HG03342 (cell line): Measurements from ENCODE around the gene ACTL6B.
"Not testable (repeated sequence)": the region's sequence is repeated elsewhere in the genome, so short reads cannot be mapped to it uniquely, and the experiment has no call there.

Experiments used
- ATAC-seq: cut with Tn5 transposase; IDR thresholded peaks from one replicate; pipeline ENCODE4 v1.9.1; 2021; ENCODE audit warnings: mild to moderate bottlenecking, moderate library complexity; ENCODE audit not compliant: unreplicated experiment

ACTL6B gene

DNA sequence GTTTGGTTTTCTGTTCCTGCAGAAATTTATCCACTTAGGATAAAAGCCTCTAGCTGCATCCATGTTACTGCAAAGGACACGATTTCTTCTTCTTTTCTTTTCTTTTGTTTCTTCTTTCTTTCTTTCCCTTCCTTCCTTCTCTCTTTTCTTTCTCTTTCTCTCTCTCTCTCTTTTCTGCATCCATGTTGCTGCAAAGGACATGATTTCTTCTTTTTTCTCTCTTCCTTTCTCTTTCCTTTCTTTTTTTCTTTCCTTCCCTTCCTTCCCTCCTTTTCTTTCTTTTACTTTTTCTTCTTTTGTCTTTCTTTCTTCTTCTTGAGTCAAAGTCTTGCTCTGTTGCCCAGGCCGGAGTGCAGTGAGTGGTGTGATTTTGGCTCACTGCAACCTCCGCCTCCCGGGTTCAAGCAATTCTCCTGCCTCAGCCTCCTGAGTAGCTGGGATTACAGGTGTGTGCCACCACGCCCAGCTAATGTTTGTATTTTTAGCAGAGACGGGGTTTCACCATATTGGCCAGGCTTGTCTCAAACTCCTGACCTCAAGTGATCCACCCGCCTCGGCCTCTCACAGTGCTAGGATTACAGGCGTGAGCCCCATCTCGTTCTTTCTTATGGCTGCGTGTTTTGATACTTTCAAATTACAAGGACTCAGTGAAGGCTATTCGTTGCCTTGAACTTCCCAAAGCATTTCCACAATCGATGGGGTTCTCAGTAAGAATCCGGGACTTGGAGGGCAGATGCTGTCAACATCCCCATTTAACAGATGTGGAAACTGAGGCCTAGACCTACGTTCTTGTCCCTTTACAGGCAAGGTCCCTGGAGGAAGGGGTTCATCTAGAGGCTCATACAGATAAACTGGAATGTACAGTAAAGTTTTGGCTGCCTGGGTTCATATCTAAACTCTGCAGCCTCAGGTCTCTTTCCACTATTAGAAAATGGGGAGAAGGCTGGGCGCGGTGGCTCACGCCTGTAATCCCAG, 15.4 kb upstream of the ACTL6B start:
- ATAC-seq = no peak

DNA sequence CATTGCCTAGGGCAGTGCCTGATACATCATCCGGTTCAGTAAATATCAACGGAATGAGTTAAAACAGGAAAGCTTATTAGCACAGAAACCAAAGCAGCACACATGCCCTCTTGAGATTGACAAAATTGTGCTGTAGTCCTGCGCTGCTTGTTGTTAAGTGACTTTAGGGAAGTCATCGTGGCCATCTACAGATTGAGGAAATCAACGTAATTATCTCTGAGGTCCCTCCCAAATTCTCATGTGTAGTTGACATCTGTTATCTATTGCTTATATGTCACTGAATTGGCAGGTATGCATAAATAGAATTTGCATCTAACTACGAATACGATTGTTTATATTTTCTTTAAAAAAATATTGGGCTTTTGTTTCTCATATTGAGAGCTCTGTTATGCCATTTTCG, 13.8 kb upstream of the ACTL6B start:
- no peak for ATAC-seq

DNA sequence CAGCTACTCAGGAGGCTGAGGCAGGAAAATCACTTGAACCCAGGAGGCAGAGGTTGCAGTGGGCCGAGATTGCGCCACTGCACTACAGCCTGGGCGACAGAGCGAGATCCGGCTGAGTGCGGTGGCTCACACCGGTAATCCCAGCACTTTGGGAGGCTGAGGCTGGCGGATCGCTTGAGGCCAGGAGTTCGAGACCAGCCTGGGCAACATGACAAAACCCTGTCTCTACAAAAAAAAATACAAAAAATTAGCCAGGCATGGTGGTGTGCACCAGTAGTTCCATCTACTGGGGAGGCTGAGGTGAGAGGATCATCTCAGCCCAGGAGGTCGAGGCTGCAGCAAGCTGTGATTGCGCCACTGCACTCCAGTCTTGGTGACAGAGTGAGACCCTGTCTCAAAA, 12.9 kb upstream of the ACTL6B start:
- ATAC-seq = not testable (repeated sequence)

DNA sequence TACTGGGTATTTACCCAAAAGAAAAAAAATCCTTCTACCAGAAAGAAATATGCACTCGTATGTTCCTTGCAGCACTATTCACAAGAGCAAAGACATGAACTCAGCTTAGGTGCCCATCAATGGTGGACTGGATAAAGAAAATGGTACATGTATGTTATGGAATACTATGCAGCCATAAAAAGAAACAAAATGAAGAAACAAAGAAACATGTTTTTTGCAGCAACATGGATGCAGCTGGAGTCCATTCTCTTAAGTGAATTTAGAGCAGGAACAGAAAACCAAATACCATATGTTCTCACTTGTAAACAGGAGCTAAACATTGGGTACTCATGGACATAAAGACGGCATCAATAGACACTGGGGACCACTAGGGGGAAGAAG, 11.8 kb upstream of the ACTL6B start:
- ATAC-seq = no peak

DNA sequence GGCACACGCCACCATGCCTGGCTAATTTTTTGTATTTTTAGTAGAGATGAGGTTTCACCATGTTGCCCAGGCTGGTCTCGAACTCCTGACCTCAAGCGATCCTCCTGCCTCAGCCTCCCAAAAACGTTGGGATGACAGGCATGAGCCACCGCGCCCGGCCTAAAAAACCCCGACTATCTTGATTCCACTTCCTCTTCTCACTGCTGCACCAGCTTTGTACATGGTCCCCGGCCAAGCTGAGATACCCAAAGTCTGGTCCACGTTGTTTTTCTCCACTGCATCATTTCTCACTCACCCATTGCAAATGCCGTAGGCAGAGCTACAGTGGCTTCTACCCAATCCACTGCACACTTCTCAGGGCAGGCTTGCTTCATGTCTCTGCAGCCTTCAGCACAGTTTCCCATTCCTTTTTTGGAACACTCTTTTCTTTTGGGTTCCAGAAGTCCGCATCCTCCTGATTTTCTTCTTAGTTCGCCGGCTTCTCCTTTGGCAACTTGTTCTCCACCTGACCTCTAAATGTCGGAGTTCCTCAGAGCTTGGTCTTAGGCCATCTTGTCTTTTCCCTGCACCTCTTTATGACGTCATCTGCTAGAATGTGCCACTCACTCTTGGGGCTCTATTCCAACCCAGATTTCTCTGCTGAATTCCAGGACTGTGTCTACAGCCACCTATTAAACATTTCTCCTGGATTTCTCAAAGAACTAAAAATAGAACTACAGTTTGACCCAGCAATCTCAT, 11.3 kb upstream of the ACTL6B start:
- ATAC-seq = no peak

DNA sequence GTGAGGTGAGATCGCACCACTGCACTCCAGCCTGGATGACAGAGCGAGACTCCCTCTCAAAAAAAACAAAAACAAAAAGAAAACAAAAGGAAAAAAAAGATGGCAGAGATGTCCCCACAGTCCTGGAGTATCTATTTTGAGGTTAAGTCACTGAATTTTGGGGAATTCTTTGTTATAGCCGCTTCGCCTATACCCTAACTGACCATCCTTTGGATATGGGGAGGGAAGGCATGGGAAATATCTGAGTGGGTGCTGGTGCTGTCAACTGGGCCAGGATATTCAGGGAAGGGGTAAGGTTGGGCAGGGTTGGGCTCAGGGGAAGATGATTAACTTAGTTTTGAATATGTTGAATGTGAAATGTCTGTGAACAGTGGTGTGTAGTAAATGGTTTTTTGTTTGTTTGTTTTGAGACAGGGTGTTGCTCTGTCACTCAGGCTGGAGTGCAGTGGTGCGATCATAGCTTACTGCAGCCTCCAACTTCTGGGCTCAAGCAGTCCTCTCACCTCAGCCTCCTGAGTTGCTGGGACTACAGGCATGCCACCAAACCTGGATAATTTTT, 9.0 kb upstream of the ACTL6B start:
- ATAC-seq = no peak

DNA sequence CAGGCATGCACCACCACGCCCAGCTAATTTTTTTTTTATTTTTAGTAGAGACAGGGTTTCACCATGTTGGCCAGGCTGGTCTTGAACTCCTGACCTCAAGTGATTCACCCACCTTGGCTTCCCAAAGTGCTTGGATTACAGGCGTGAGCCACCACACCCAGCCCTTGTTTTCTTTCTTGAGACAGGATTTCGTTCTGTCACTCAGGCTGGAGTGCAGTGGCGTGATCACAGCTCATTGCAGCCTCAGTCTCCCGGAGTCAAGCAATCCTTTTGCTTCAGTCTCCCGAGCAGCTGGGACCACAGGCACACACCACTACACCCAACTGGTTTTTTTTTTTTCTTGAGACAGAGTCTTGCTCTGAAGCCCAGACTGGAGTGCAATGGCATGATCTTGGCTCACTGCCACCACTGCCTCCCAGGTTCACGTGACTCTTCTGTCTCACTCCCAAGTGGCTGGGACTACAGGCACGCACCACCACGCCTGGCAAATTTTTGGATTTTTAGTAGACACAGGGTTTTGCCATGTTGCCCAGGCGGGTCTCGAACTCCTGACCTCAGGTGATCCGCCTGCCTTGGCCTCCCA, 6.0 kb upstream of the ACTL6B start:
- not testable (repeated sequence) for ATAC-seq

DNA sequence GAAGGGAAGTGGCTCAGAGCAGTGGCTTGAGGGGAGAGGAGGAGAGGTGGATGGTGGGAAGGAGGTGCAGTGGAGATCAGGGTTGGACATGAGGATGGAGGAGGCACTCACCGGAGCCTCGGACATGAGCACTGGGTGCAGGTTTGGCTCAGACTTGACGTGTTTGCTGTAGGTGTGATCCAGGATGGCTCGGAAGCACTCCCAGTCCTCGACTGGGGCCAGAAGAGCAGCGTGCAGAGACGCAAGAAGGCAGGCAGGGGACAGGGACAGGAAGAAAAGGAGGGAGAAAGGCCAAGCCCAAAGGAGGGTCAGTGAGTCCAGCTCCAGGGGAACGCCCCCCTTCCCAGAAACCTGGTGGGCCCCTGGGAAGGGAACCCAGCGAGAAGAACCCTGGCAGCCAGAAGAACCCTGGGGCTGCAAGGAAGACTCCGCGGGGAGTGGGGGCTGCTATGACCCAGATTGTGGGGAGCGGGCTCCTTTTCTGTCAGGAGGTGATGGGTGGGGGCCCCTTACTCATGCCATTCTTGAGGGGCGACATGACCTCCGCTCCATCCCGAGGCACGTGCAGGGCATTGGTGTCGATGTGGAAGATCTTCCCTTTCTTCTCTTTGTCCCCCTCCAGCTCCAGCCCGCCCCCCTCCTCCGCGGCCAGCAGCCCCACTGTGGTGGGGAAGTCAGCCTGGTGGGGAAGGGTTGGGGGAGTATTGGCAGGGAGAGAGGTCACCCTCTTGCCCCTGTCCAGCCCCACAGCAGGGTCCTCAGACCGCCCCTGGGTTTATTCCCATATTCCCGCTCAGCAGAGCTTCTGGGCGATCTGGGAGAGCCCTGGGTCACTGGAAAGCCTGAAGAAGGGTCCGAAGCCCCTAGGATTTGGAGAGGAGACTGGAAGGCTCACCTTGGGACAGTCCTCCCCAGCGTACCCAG, 1.1 kb downstream of the ACTL6B start:
- no peak for ATAC-seq

DNA sequence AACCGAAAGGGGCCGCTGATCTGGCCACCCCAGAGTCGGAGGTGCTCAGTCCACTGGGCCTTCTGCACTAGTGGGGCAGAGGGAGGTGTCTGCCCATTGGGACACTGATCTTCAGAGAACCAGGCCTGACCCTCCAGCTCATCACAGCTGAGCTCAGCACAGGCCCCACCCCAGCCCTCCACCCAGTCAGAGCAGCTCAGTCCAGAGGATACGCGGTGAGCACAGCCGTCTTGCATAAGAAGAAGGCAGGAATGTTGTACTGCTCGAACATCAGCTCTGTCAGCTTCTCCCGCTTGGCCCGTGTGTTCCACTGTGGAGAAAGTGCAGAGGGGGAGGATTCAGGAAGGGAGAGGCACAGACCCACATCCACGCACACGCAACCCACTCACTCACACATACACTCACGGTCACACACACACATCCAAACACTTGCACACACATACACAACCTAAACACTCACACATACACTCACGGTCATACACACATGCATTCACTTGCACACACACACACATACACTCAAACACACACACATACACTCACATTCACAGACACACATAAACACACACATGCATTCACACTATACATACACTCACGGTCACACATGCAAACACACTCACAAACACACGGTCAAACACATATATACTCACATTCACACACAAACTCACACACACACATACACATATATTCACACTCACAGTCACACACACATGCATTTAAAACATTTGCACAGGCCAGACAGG, 6.3 kb downstream of the ACTL6B start:
- ATAC-seq = no peak

DNA sequence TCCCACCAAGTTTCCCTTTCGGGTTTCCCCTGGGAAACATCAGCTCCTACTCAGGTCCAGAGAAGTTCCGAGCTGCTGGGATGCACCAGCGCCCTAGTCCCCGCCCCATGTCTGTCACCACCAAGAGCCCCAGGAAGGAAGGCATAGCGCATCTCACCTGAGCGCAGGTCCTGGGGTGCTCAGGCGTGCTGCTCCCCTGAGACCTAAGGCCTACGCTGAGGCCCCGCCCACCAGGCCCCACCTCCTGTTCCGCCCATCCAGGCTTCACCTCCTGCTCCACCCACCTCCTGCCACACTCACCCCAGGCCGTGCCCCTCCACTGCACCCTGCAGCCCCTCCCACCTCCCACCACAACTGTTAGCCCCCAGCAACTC, 13.7 kb downstream of the ACTL6B start:
- ATAC-seq = no peak

DNA sequence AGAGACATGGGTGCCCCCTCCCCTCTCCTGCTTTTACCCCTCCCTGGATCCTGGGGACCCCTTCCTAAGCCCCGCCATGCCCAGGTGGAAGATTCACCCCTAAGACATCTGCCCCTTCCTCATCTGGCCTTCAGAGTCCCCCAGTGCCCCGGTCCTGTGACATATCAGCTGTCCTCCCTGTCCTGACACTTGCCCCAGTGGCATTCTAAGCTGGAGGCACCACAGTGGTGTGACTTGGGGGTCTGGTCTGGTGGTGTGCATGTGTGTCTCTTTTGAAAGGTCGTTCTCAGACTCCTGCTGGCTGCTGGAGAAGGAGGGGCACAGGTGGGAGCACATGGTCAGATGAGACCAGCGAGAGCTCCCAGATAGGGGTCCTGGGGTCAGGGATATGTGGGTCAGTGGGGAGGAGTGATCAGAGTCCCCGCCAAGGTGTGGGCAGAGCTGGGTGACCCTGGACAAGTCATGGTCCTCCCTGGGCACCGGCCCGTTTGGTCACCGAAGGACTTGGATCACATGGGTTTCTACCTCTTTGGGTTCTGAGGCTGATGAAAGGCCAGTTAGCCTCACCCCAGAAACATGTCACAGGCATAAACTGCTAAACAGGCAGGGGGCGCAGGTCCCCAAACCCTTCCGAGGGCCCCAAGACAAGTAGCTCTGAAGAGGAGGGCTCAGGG, 14.3 kb downstream of the ACTL6B start:
- no peak for ATAC-seq

DNA sequence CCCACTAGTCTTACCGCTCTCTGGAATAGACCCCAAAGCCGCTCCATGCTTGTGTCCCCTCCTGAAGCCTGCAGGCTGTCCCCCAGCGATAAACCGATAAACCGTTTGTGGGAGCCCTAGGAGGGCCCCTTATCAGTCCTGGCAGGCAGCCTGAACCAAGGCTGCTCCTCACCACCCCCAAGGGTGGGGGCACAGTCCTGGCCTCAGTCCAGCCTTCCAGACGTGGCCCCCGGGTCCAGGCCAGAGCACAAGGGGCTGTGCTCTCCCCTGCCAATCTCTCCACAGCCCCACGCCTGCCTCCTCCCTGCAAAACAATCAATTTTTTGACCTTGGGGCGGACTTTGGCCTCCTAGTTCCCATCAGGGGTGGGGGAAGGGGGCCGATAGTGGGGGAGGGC, 14.8 kb downstream of the ACTL6B start, which contains the start of gene TFR2:
TSS of gene TFR2 (minus strand) at position 90 of the 397 bp plus-strand sequence. CDS start at position 47, 43 bp downstream.
- ATAC-seq = no peak

DNA sequence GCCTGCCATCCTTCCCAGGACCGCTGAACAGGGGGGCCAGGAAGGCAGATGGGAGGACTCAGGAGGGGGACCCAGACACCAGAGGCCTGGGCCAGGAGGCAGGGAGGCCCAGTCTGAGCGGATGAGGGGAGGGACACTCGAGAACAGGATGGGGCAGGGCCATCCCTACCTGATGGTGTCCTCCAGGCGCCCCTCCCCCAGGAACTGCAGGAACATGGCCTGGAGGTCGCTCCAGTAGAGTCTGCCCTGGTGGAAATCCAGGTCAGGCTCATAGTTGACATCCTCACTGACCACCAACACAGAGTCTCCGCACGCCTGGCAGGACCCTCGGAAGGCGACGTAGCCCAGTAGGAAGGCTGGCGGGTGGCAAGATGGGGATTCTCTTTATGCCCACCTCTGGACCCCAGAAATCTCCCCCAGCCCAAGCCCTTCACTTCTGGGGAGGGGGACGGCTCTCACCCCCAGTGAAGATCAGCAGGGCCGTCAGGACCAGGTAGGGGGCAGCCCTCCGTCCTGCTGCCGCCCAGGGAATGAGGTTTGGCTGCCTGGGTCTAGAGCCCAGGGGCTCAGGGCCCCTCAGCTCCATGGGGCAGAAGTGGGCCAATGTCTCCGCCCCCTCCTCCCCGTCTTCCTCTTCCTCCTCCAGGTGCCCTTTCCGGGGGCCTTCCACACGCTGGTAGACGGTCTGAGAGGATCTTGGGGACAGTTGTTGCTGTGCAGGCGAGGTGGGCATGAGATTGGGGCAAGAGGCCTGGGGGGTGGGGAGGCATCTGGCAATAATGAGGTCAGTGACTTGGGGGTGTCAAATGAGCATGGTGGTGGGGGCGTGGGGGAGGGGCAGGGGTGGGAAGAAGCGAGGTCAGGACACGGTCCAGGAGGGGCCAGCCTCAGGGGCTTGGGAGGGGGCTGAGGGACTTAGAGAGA, 15.5 kb downstream of the ACTL6B start:
- no peak for ATAC-seq

DNA sequence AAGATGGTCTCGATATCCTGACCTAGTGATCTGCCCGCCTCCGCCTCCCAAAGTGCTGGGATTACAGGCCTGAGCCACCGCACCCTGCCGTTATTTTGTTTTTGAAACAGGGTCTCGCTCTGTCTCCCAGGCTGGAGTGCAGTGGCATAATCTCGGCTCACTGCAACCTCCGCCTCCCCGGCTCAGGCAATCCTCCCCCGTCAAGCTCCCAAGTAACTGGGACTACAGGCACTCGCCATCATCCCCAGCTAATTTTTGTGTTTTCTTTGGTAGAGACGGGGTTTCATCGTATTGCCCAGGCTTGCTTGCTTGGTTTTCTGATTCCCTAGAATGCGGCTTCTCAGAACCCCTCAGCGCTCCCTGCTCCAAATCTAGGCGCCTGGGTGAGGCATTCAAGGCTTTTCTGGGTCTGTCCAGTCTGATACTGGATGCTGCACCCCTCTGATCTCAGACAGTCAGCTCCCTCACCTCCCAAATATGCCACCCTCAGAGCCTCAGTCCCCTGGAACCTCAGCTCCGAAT, 16.2 kb downstream of the ACTL6B start:
- ATAC-seq = no peak

DNA sequence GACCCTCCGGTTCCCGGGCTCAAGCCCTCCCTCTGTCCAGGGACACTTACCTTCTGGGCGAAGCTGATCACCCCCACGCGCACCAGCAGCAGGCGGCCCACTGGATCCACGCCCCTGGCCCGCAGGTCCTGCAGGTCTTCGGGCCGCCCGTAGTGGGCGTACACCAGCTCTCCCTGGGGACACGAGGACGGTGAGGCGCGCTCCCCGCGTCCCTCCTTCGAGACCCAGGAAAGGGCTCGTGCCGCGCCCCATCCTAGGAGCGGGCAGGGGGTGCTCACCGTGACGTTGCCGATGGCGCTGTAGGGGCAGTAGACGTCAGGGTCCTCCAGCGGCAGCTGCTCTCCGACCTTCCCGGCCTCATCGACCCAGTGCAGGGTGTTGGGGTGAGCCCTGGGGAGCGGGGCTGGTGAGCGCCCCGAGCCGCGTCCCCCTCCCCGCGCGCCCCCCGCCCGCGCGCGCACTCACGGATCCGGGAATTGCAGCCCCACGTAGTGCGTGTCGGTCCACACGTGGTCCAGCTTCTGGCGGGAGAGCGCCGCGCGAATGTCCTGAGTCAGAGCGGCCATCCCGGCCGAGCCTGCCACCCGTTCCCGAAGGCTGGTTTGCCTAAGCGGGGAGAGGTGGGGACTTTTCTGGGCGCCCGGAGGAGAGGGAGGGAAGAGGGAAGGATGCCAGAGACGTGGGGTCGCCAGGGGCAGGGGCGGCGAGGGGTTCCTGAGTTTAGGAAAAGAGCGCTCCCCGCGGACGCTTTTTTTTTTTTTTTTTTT, 23.1 kb downstream of the ACTL6B start:
- no peak for ATAC-seq

DNA sequence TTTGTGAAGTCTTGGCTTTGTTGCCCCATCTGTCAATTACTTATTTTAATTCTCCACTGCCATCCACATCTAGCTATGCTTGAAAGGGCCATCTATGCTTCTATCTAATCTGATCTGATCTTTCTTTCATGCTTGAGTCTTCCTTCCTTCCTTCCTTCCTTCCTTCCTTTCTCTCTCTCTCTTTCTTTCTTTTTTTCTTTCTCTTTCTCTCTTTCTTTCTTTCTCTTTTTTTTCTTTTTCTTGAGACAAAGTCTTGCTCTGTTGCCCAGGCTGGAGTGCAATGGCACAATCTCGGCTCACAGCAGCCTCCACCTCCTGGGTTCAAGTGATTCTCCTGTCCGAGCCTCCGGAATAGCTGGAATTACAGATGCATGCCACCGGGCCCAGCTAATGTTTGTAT, 26.2 kb downstream of the ACTL6B start:
- no peak for ATAC-seq

DNA sequence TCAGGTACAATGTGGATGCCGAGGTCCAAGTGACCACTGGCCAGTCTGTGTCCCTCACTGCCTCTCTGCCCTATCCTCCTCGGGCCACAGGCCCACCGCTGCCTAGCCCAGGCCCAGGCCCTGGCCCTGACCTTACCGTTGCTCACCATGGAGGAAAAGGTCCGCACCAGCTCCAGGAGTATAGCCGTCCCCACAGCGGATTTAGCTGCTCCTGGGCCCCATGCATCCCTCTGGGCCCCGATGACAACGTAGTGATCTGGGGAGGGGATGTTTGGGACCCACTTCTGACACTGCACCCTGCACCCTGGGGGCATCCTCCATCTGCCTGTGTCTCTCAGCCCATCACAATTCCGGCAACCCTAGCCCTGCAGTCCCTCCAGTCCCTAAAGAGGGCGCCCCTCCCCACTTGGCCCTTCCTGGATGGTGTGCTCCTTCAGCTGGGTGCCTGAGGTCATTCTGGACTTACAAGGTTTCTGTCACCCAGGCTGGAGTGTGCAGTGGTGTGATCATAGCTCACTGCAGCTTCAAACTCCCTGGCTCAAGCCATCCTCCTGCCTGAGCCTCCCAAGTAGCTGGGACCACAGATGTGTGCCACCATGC, 27.0 kb downstream of the ACTL6B start:
- no peak for ATAC-seq
